ENCODE results near the gene CAB39. TPM values are rescaled to one million over a fixed set of nuclear protein-coding genes. Genes with fewer than 3 reads are reported as not detected.

Gene CAB39
- total RNA-seq, 1 donor from 2014 or later: 60.3 TPM

DNA sequence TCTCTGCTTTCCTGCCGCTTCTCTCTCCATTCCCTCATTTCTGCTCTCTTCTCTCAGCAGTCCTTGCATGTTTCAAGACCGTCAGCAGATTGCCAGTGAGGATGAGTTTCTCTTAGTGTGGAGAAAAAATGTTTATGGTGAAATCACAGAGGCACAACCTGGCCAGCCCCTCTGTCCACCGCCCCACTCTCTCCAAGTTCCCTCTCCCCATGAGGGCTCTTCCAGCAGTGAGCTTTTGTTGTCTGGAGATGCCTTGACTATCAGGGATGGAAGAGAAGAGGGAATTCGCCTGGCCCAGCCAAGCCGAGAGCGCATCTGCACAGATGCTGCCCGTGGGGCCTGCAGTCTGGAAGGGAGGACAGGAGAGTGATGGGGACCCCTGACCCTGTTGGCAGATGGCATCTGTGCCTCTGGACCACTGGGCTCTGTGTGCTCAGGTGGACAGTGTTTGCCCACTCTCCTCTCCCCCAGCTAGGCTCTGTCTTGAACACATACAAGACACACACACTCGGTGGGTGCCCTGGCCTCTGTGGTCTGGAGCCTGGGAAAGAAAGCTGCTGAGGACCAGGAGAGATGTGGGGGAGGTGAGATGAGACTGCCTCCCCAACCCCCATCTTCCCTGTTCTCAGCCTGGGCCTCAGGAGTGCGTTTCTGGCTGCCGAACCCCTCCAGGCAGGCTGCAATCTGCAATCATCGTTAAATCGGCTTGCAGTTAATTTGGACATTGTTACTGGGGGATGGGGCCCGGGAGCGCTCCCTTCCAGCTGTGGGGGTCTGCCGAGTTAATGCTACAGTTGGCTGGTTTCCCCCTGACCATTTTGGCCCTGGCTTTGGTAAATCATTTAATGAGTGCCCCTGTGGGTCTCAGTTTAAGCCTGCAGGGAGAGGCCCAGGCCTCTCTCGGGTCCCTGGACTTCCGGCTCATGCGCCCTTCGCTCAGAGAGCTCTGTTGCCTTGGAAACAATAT is 156.6 kb downstream of the CAB39 start:
- peak overlapping the region; percentile 74 for H3K4me3 Mint-ChIP-seq (ENCODE audit: unreplicated experiment)

DNA sequence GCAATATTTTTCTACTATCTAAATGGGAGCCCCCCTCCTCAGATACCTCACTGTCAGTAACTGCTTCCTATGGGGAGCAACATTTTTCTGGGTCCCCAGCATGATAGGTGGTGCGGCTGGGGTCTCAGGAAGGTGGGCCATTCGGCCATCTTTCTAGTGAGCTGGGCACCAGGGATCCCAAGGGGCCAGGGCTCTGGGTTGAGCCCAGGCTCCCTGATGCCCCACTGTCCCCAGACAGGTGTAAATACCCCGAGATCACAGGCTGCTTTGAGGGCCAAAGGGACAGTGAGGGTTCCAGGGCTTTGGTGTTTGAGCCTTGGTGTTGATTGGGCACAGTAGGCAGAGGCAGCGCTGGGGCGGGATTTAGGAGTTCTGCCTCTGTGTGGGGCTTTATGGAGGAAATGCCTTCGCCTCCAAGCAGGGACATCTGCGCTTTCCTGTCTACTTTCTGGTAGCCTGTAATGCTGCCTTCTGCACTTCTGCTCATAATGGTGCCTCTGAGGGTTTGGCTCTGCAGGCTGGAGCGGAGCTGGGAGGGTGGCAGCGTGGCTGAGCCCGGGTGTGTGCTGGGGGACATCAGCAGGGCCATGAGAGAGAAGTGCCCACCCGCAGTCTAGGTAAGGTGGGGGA is 157.4 kb downstream of the CAB39 start:
- Mint-ChIP-seq H3K9me3 (ENCODE audit: unreplicated experiment) (peaks cover 3% of the 10 kb centered on the region), H3K4me3 (ENCODE audit: unreplicated experiment) (peak overlapping the region; percentile 74), H3K27ac (ENCODE audit: unreplicated experiment) (peak overlapping the region; percentile 90), H3K4me1 (ENCODE audit: low read depth, unreplicated experiment) (peaks cover 33% of the 10 kb centered on the region), H3K36me3 (ENCODE audit: unreplicated experiment) (no peaks in the 10 kb centered on the region), H3K27me3 (ENCODE audit: unreplicated experiment) (peaks cover 4% of the 10 kb centered on the region)
- TF ChIP-seq, protein P1, sequence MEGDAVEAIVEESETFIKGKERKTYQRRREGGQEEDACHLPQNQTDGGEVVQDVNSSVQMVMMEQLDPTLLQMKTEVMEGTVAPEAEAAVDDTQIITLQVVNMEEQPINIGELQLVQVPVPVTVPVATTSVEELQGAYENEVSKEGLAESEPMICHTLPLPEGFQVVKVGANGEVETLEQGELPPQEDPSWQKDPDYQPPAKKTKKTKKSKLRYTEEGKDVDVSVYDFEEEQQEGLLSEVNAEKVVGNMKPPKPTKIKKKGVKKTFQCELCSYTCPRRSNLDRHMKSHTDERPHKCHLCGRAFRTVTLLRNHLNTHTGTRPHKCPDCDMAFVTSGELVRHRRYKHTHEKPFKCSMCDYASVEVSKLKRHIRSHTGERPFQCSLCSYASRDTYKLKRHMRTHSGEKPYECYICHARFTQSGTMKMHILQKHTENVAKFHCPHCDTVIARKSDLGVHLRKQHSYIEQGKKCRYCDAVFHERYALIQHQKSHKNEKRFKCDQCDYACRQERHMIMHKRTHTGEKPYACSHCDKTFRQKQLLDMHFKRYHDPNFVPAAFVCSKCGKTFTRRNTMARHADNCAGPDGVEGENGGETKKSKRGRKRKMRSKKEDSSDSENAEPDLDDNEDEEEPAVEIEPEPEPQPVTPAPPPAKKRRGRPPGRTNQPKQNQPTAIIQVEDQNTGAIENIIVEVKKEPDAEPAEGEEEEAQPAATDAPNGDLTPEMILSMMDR (IDR thresholded peaks at IDR 0.05; ENCODE audit: partially characterized antibody, unreplicated experiment): no peak
- no peak for DNase-seq

More for the DNA sequence above, 156.6 kb downstream of the CAB39 start:
- no peak for DNase-seq
- Mint-ChIP-seq H3K4me1 (ENCODE audit: low read depth, unreplicated experiment) (peaks cover 33% of the 10 kb centered on the region), H3K9me3 (ENCODE audit: unreplicated experiment) (peaks cover 3% of the 10 kb centered on the region), H3K27ac (ENCODE audit: unreplicated experiment) (peak overlapping the region; percentile 90), H3K36me3 (ENCODE audit: unreplicated experiment) (no peaks in the 10 kb centered on the region), H3K27me3 (ENCODE audit: unreplicated experiment) (peaks cover 4% of the 10 kb centered on the region)
- TF ChIP-seq, protein P1 (IDR thresholded peaks at IDR 0.05; ENCODE audit: partially characterized antibody, unreplicated experiment): no peak

Other genes starting within 250 kb of the CAB39 start
- 72.0 TPM for gene ITM2C, start 152.1 kb downstream of the CAB39 start, total RNA-seq (ENCODE audit: unreplicated experiment)
- not detected for gene GPR55, start 212.4 kb downstream of the CAB39 start, total RNA-seq (ENCODE audit: unreplicated experiment)

Data from glutamatergic neuron (in vitro differentiated cells).